Type B pancreatic cell (in vitro differentiated cells): Measurements from ENCODE around the gene RAP1A. TPM values are rescaled to one million over a fixed set of nuclear protein-coding genes. Genes with fewer than 3 reads are reported as not detected.

ENCODE experiments used
- DNase-seq: peaks from one replicate; pipeline ENCODE4 v3.0.0; 2021; ENCODE audit warnings: mixed read lengths; ENCODE audit not compliant: unreplicated experiment; ENCODE audit errors: extremely low spot score
- H3K27ac Mint-ChIP-seq: 2 replicates; pipeline ENCODE4 v1.8.0; 2021; ENCODE audit warnings: mild to moderate bottlenecking, mixed read lengths
- H3K27me3 Mint-ChIP-seq: 2 replicates; pipeline ENCODE4 v1.8.0; 2021; ENCODE audit warnings: mixed read lengths
- H3K36me3 Mint-ChIP-seq: 2 replicates; pipeline ENCODE4 v1.8.0; 2021; ENCODE audit warnings: mixed read lengths
- H3K4me1 Mint-ChIP-seq: one replicate; pipeline ENCODE4 v1.8.0; 2021; ENCODE audit warnings: mixed read lengths; ENCODE audit not compliant: unreplicated experiment
- H3K4me3 Mint-ChIP-seq: 2 replicates; pipeline ENCODE4 v1.8.0; 2021; ENCODE audit warnings: mild to moderate bottlenecking, mixed read lengths
- H3K9me3 Mint-ChIP-seq: 2 replicates; pipeline ENCODE4 v1.8.0; 2021; ENCODE audit warnings: mixed read lengths
- CTCF ChIP-seq: fragments of 200-600 bp; sonication (generic); conservative IDR thresholded peaks from 2 replicates; pipeline ENCODE4 v1.5.0; 2021; ENCODE audit warnings: antibody characterized with exemption, mild to moderate bottlenecking
- total RNA-seq: library from RNA; stranded (reverse); gene quantifications from 2 replicates; pipeline ENCODE4 v1.2.1, GENCODE V29; 2021; ENCODE audit warnings: low replicate concordance

The RAP1A gene
- total RNA-seq, 1 donor from 2014 or later: 42.3 TPM

GRCh38 chr1:111704240-111704639 lies 84.7 kb downstream of the RAP1A start:
- H3K27ac Mint-ChIP-seq: no peak overlapping the region
- H3K36me3 Mint-ChIP-seq: peaks cover 24% of the 10 kb centered on the region
- no peak for DNase-seq
- TF ChIP-seq CTCF: no peak
- no peaks in the 10 kb centered on the region for H3K9me3 Mint-ChIP-seq
- no peak overlapping the region for H3K4me3 Mint-ChIP-seq
- H3K4me1 Mint-ChIP-seq: no peaks in the 10 kb centered on the region
- no peaks in the 10 kb centered on the region for H3K27me3 Mint-ChIP-seq

GRCh38 chr1:111704776-111705175 lies 85.2 kb downstream of the RAP1A start:
- no peak for DNase-seq
- no peak overlapping the region for H3K27ac Mint-ChIP-seq
- no peak overlapping the region for H3K4me3 Mint-ChIP-seq
- H3K27me3 Mint-ChIP-seq: no peaks in the 10 kb centered on the region
- H3K9me3 Mint-ChIP-seq: no peaks in the 10 kb centered on the region
- peaks cover 26% of the 10 kb centered on the region for H3K36me3 Mint-ChIP-seq
- H3K4me1 Mint-ChIP-seq: no peaks in the 10 kb centered on the region
- TF ChIP-seq CTCF: no peak

GRCh38 chr1:111705841-111706240 lies 86.3 kb downstream of the RAP1A start:
- TF ChIP-seq CTCF: no peak
- no peak overlapping the region for H3K4me3 Mint-ChIP-seq

GRCh38 chr1:111706921-111707320 lies 87.3 kb downstream of the RAP1A start:
- Mint-ChIP-seq H3K9me3 (no peaks in the 10 kb centered on the region), H3K4me1 (no peaks in the 10 kb centered on the region), H3K4me3 (no peak overlapping the region), H3K27ac (no peak overlapping the region), H3K27me3 (no peaks in the 10 kb centered on the region), H3K36me3 (peaks cover 9% of the 10 kb centered on the region)
- no peak for TF ChIP-seq CTCF
- DNase-seq: no peak

More at GRCh38 chr1:111705841-111706240, 86.3 kb downstream of the RAP1A start:
- no peak for DNase-seq
- Mint-ChIP-seq H3K27ac (no peak overlapping the region), H3K9me3 (no peaks in the 10 kb centered on the region), H3K27me3 (no peaks in the 10 kb centered on the region), H3K36me3 (peaks cover 16% of the 10 kb centered on the region), H3K4me1 (no peaks in the 10 kb centered on the region)

- TF ChIP-seq CTCF: no peak
- Mint-ChIP-seq H3K9me3 (no peaks in the 10 kb centered on the region), H3K27me3 (no peaks in the 10 kb centered on the region), H3K4me3 (no peak overlapping the region), H3K4me1 (no peaks in the 10 kb centered on the region), H3K27ac (no peak overlapping the region), H3K36me3 (peaks cover 9% of the 10 kb centered on the region)
- no peak for DNase-seq
Measured at GRCh38 chr1:111707906-111708305, 88.3 kb downstream of the RAP1A start.

- H3K36me3 Mint-ChIP-seq: peaks cover 5% of the 10 kb centered on the region
- no peaks in the 10 kb centered on the region for H3K4me1 Mint-ChIP-seq
- H3K27me3 Mint-ChIP-seq: no peaks in the 10 kb centered on the region
- no peak overlapping the region for H3K27ac Mint-ChIP-seq
- H3K9me3 Mint-ChIP-seq: no peaks in the 10 kb centered on the region
- no peak for TF ChIP-seq CTCF
- no peak for DNase-seq
- H3K4me3 Mint-ChIP-seq: no peak overlapping the region
Measured at GRCh38 chr1:111709986-111710385, 90.4 kb downstream of the RAP1A start.
